ENCODE data around the gene DESI2.
"Not testable (repeated sequence)": the region's sequence is repeated elsewhere in the genome, so short reads cannot be mapped to it uniquely, and the experiment has no call there.

Gene DESI2

DNA sequence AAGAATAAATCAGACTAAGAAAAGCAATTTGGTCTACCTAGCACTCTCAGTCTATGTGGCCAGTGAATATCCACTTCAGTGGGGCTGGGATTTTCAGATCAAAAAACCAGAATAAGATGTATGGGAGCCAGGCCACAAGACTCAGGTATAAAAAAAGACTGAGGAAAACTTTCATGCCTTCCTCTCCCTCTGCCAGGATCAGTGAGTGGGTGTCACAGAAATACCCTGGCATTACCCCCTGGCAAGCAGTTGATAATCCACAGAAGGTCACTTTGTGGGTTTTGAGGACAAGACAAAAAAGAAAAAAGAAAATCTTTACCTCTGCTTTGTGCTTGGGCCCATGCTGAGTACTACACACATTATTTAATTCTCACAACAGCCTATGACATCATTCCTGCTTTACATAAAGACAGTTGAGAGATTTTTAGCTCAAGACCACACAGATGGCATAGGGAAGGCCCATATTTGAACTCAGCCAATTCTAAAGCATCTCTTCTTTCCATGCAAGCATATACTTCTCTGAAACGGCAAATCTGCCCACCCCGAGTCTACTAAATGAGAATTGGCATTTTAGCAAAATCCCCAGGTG lies 57.6 kb downstream of the DESI2 start:
- no peak for FAIRE-seq

DNA sequence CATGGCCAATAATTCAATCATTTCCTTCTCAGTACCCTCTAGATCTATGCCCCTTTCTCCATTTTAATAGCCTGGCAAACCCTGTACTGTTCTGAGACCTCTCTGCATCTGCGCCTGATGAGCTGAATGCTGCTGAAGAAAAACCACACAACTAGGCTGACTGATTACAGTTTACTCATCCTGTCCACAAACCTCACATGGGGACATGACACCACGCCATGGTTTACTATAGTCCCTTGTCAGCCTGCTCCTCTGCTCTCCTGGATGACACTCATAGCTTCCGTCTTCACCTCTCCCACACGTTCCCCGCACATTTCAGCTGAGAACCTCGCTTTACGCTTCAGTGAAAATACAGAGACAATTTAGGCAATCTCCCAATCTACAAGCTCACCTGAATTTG lies 59.7 kb downstream of the DESI2 start:
- no peak for DNase-seq (ENCODE audit: insufficient read length)
- FAIRE-seq, result no peak
- TF ChIP-seq POLR2AphosphoS5 (IDR thresholded peaks at IDR 0.05; ENCODE audit: low read depth, low read length), result no peak

More for the DNA sequence above, 57.6 kb downstream of the DESI2 start:
- no peak for TF ChIP-seq POLR2AphosphoS5 (IDR thresholded peaks at IDR 0.05; ENCODE audit: low read depth, low read length)
- TF ChIP-seq POLR2A (IDR thresholded peaks at IDR 0.05; ENCODE audit: low read depth, low read length), result no peak
- no peak for TF ChIP-seq TAF1 (IDR thresholded peaks at IDR 0.05; ENCODE audit: borderline replicate concordance, low read depth, low read length)
- no peak for DNase-seq (ENCODE audit: insufficient read length)

DNA sequence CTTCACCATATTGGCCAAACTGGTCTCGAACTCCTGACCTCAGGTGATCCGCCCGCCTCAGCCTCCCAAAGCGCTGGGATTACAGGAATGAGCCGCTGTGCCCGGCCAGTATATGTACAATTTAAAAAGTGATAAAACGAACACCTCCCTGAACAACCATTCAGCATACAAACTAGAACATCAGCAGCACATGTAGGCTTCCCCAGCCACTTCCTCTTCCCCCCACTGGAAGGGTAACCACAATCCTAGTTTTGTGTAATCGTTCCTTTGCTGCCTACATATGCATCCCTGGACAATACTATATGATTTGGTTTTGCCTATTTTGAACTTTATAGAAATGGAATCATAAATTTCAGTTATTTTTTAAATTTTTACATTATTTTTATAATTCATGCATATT lies 60.4 kb downstream of the DESI2 start:
- FAIRE-seq (no peak), DNase-seq (ENCODE audit: insufficient read length) (no peak)

DNA sequence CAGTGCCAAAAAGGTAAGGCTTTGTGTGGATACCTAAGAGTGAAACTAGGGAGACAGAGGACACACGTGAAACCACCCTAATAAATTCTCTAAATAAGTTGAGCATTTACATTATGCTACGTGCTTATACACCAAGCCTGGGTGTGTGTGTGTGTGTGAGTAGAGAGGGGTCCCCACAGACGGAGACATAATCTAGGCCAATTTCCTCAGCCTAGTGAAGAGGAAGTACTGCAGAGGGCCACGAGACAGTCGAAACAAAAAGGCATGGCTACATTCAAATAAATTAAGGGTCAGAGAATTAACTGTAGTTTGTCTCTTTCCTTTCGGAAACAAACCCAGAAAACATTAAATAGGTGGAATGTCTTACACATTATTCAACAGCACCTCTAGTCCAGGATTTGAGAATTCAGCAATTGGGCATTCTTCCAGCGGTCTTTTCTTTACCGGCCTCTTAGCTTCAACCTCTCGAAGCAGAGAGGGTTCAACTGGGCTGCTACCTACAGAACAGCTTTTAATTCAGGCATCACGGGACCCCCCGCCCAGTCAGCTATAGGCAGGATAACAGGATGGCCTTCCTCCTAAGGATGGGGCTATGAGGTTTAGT lies 75.0 kb downstream of the DESI2 start:
- no peak for TF ChIP-seq TAF1 (IDR thresholded peaks at IDR 0.05; ENCODE audit: borderline replicate concordance, low read depth, low read length)
- no peak for TF ChIP-seq POLR2AphosphoS5 (IDR thresholded peaks at IDR 0.05; ENCODE audit: low read depth, low read length)
- TF ChIP-seq POLR2A (IDR thresholded peaks at IDR 0.05; ENCODE audit: low read depth, low read length), result no peak
- FAIRE-seq (no peak), DNase-seq (ENCODE audit: insufficient read length) (no peak)

More for the DNA sequence above, 60.4 kb downstream of the DESI2 start:
- TF ChIP-seq POLR2AphosphoS5 (IDR thresholded peaks at IDR 0.05; ENCODE audit: low read depth, low read length) (no peak), POLR2A (IDR thresholded peaks at IDR 0.05; ENCODE audit: low read depth, low read length) (no peak), TAF1 (IDR thresholded peaks at IDR 0.05; ENCODE audit: borderline replicate concordance, low read depth, low read length) (no peak)

DNA sequence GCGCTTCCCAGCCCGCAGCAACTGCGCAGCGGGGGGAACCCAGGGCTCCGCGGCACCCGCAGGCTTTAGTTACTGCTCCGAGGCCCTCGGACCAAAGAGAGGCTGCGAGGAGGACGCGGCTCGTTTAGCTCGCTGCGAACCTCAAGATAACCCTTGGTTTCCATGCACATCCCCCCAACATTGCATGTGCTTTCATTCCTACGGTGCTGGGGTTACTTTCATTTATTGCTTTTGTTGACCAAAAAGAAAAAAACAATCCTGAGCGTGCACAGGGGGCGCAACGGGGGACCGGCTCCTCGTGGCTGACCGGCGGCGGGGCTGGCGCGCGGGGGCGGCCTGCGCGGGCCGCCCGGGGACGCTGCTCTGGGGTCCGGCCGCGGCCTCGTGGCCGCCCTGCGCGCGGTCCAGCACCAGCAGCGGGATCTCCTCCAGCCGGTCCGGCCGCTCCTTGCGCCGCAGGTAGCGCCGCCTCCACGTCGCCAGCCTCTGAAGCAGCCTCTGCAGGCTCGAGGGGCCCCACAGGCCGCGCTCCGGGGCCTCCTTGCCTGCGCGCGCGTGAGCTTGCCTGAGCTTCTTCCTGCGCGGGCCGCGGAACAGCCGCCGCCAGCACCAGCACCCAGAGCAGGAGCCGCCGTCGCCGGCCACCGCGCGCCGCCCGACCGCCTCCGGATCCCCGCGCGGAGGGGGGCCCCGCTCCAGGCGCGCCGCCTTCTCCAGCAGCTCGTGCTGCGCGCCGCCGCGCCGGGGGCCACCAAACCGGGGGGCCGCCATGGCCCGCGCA lies 77.4 kb downstream of the DESI2 start:
- DNase-seq (ENCODE audit: insufficient read length) (peak; percentile 32), FAIRE-seq (no peak)
- TF ChIP-seq POLR2A (IDR thresholded peaks at IDR 0.05; ENCODE audit: low read depth, low read length), result no peak
- no peak for TF ChIP-seq TAF1 (IDR thresholded peaks at IDR 0.05; ENCODE audit: borderline replicate concordance, low read depth, low read length)
- no peak for TF ChIP-seq POLR2AphosphoS5 (IDR thresholded peaks at IDR 0.05; ENCODE audit: low read depth, low read length)

DNA sequence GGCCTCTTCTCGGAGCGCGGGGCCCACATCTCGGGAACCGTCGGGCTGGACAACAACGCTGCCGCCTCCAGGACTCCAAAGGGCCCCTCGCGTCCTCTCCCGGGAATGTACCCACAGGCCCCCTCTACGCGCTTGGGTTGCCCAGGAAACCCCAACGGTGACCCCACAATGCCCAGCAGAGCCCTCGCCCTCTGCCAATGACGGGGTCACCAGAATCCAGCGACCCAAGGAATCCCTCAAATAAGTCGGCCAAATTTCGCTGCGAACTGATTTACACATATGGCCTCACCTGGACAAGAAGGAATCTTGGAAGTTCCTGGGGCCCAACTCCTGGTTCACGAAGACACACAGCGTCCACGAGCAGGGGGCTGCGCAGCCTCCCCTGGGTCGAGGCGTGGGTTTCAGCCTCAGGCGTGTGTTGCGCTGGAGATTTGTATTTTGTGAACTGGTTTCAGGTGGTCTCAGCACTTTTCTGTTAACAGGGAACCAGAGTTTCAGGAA lies 78.1 kb downstream of the DESI2 start:
- DNase-seq (ENCODE audit: insufficient read length), result no peak
- FAIRE-seq, result no peak
- TF ChIP-seq POLR2AphosphoS5 (IDR thresholded peaks at IDR 0.05; ENCODE audit: low read depth, low read length) (no peak), POLR2A (IDR thresholded peaks at IDR 0.05; ENCODE audit: low read depth, low read length) (no peak), TAF1 (IDR thresholded peaks at IDR 0.05; ENCODE audit: borderline replicate concordance, low read depth, low read length) (no peak)

DNA sequence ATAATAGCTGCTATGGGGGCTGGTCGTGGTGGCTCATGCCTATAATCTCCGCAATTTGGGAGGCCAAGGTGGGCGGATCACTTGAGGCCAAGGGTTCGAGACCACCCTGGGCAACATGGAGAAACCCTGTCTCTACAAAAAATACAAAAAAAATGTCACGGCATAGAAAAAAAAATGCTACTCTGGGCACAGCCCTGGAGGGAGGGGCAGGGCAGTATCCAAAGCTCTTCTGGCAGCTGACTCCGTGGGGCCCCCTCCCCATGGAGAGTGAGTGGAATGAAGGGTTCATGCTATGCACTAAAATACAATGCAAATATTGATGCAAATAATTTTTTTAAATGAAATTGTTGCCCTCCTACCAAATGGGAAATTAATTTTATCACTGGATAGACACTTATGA lies 78.7 kb downstream of the DESI2 start:
- FAIRE-seq (no peak), DNase-seq (ENCODE audit: insufficient read length) (no peak)
- TF ChIP-seq TAF1 (IDR thresholded peaks at IDR 0.05; ENCODE audit: borderline replicate concordance, low read depth, low read length) (no peak), POLR2AphosphoS5 (IDR thresholded peaks at IDR 0.05; ENCODE audit: low read depth, low read length) (no peak), POLR2A (IDR thresholded peaks at IDR 0.05; ENCODE audit: low read depth, low read length) (no peak)

DNA sequence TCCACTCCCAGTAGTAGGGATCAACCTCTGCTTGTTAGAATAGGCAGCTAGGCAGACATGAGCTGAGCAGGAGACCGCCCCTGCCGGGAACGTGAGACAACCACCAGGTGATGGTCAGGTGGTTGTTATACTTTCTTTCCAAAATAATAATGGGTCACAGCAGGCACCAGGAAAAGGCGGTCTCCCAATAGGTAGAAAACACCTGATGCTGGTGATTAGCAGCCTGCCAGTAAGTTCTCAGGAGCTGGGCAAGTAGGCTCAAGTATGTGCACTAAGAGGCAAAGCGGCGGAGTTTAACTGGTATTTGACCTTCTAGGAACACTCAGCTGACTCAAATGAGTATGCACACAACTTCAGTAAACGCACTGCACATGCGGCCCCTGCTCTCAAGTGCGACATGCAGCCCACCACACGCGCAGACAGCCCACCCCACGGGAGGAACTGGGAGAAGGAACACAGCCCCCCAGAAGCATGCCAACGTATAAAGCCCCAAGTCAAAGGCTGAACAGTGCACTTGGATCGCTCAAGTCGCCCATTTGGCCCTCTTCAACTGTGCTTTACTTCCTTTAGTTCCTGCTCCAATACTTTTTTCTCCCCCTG lies 80.0 kb downstream of the DESI2 start:
- no peak for TF ChIP-seq POLR2A (IDR thresholded peaks at IDR 0.05; ENCODE audit: low read depth, low read length)
- no peak for TF ChIP-seq POLR2AphosphoS5 (IDR thresholded peaks at IDR 0.05; ENCODE audit: low read depth, low read length)
- TF ChIP-seq TAF1 (IDR thresholded peaks at IDR 0.05; ENCODE audit: borderline replicate concordance, low read depth, low read length), result no peak
- DNase-seq (ENCODE audit: insufficient read length) (no peak), FAIRE-seq (no peak)

DNA sequence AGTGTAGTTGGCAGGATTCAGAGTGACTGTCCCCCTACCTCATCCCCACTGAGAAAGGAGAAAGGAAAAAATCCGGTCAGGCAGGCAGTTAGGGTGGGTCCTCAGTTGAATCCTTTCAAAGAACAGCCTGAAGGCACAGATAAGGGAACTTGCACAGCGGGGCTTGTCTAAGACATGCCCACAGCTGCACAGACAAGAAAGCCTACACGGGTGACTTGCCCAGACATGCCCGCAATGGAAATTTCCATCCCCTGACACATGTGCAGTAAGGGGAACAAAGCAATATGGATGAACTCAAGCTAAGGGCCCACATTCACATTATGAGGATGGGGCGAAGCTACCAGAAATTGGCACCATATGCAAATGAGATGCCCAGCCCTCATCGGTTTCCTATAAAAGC lies 82.5 kb downstream of the DESI2 start:
- FAIRE-seq (no peak), DNase-seq (ENCODE audit: insufficient read length) (no peak)
- no peak for TF ChIP-seq TAF1 (IDR thresholded peaks at IDR 0.05; ENCODE audit: borderline replicate concordance, low read depth, low read length)
- no peak for TF ChIP-seq POLR2A (IDR thresholded peaks at IDR 0.05; ENCODE audit: low read depth, low read length)
- TF ChIP-seq POLR2AphosphoS5 (IDR thresholded peaks at IDR 0.05; ENCODE audit: low read depth, low read length), result no peak

DNA sequence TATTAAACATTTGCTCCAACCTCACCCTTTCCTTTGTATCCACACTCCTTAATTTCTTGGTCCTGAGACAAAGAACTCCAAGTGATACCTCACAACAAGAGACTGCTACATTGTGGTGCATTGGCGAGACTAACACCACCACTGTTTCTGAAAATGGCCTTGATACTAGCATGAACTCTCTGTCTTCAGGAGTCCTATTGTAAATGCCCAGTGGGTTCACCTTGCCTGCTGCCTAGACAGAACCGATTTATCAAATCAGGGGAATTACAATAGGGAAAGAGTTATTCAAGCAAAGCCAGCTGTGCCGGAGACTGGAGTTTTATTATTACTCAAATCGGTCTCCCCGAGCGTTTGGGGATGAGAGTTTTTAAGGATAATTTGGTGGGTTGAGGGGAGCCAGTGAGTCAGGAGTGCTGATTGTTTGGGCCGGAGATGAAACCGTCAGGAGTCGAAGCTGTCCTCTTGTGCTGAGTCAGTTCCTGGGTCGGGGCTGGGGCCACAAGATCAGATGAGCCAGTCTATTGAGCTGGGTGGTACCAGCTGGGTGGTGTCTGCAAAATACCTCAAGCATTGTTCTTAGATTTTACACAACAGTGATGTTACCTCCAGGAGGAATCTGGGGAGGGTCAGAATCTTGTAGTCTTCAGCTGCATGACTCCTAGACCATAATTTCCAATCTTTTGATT lies 83.1 kb downstream of the DESI2 start:
- FAIRE-seq (no peak), DNase-seq (ENCODE audit: insufficient read length) (no peak)
- TF ChIP-seq POLR2AphosphoS5 (IDR thresholded peaks at IDR 0.05; ENCODE audit: low read depth, low read length) (no peak), TAF1 (IDR thresholded peaks at IDR 0.05; ENCODE audit: borderline replicate concordance, low read depth, low read length) (no peak), POLR2A (IDR thresholded peaks at IDR 0.05; ENCODE audit: low read depth, low read length) (no peak)

DNA sequence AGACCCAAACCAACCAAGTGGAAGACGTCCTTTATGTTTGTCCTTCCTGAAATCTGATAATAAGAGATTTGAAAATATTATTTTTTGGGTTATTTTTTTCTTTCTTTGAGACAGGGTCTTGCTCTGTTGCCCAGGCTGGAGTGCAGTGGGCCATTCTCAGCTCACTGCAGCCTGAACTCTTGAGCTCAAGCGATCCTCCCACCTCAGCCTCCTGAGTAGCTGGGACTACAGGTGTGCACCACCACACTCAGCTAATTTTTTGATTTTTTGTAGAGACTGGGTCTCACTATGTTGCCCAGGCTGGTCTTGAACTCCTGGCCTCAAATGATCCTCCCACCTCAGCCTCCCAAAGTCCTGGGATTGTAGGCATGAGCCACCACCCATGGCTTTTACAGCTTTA lies 86.2 kb downstream of the DESI2 start:
- not testable (repeated sequence) for FAIRE-seq; DNase-seq (ENCODE audit: insufficient read length)

DNA sequence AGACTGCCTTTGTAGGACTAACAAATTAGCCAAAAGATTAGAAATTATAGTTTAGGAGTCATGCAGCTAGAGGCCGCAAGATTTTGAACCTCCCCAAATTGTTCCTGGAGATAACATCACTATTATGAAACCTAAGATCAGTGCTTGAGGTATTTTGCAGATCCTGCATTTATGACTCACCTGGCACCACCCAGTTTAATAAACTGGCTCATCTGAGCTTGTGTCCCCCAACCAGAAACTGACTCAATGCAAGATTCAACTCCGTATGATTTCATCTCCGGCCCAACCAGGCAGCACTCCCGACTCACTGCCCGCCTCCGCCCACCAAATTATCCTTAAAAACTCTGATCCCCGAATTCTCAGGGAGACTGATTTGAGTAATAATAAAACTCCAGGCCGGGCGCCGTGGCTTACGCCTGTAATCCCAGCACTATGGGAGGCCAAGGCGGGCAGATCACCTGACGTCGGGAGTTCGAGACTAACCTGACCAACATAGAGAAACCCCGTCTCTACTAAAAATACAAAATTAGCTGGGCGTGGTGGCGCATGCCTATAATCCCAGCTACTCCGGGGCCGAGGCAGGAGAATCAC lies 87.2 kb downstream of the DESI2 start:
- not testable (repeated sequence) for DNase-seq (ENCODE audit: insufficient read length); FAIRE-seq

Data from GM12892 (cell line).